ENCODE data around the gene IER5L.

The IER5L gene

GRCh38 chr9:129160712-129161533 is 17.1 kb downstream of the IER5L start:
- DNase-seq = no peak

DNA sequence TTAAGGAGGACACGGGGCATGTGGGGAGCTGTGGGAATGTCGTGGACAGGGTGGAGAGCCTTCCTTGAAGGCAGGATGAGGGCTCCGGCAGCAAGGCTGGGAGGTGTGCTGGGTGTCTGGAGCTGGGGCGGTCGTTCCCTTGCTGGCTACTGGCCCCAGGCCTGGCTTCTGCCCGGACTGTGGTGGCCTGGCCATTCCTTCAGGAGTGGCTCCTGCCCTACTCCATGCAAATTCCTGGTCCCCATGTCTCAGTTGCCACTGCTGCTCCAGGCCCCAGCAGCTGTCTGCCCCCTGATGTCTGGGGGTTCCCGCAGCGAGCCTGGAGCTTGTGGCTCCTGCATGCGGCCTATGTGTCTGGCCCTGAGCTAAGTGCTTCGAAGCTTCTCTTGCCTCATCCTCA is 21.9 kb downstream of the IER5L start:
- no peak for DNase-seq

GRCh38 chr9:129154866-129155477 is 23.1 kb downstream of the IER5L start:
- DNase-seq = no peak

DNA sequence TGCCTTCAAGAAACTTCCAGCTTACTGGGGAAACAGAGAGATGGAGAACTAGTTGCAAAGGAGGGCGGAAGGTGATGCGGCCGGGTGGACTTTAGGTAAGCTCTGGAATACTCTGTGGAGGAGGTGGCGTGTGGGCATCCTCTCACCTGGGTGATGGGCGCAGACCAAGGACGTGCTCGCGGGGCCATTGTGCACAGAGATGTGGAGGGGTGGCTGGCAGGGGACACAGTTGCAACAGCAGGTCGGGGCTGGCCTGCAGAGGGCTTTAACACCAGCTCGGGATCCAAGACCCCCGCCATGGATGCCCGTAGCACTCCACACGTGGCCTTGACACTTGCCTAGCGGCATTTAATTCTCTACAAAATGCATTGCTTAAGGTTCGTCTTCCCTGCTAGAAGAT is 26.6 kb downstream of the IER5L start:
- no peak for DNase-seq

- no peak for DNase-seq
Measured at GRCh38 chr9:129150672-129151211, 27.3 kb downstream of the IER5L start.

DNA sequence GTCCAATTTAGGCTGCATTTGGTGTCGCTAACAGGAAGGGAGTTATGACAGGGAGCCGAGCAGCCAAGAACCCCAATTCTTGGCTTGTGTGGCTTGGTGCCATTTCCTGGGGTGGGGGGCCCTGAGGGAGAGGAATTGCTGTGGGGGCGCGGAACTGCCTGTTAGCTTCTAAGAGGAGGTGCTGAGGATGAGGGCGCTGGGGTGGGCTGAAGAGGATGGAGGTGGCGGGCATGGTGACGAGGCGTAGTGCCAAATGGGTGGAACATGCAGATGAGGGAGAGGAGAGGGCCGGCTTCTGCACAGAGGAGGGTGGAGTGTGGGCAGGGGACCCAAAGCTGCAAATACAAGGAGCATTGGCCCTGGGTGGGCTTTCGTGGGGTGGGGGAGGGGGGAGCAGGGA is 27.9 kb downstream of the IER5L start:
- no peak for DNase-seq

DNA sequence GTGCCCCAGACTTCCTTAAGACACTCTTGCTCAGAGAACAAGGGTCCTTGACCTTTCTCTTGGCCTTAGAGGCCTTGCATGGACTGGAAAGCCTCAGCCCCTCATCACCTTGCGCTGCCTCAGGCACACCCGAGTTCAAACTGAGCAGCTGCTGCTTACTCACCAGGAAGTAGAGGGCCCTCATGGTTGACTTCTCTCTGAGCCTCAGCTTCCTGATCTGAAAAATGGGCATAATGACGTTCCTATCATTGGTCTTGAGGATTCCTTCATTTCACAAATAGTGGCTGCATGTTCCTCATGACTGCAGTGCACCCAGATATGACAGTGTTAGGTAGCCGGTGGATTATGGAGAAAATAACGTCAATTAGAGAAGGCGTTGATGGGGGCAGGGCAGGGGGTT is 28.6 kb downstream of the IER5L start:
- DNase-seq = no peak

GRCh38 chr9:129148463-129149204 is 29.4 kb downstream of the IER5L start:
- no peak for DNase-seq

DNA sequence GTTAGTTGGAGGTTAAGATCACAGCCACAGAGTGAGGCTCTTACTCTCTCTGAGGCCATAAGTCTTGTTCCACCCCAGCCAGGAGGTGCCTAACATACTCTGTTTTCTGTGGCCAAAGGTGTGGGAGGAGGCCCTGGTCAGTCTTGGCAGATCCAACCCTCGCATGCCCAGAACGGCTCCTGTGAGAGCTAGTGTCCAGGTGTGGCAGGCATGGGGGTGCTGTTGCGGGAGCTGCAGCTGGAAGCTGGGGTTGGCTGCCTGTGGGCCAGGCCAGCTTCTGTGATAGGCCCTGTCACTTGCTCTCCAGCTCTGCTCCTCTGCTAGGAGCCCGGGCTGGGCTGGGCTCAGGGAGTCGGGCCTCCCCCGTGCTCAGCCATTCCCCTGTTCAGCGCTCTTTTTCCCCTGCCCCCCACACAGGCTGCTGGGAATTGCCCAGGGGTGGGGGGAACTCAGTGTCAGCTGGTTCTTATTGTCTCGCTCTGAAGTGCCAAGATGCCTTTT is 31.6 kb downstream of the IER5L start:
- no peak for DNase-seq

- no peak for DNase-seq
Measured at GRCh38 chr9:129145841-129146292, 32.2 kb downstream of the IER5L start.

DNA sequence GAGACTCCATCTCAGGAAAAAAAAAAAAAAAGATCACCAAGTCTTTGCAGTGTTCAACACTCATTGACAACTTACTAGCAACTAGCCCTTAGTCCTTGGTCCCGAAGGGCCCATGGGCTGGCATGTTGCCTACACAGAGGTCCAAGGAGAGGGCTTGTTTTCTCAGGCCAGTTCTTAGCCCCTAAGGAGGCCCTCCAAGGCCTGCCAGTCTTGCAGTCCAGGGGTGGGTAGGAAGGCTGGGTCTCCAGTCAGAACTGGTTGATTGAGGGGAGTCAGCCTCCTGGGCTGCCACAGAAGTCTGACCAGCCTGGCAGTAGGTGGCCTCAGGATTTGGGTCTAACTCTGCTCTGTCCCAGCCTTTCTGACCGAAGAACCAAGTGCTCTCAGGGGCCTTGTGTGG is 32.7 kb downstream of the IER5L start:
- no peak for DNase-seq

- peak; percentile 59 for DNase-seq
Measured at GRCh38 chr9:129143031-129143927, 34.8 kb downstream of the IER5L start.

- DNase-seq = no peak
Measured at GRCh38 chr9:129142138-129142935, 35.7 kb downstream of the IER5L start.

DNA sequence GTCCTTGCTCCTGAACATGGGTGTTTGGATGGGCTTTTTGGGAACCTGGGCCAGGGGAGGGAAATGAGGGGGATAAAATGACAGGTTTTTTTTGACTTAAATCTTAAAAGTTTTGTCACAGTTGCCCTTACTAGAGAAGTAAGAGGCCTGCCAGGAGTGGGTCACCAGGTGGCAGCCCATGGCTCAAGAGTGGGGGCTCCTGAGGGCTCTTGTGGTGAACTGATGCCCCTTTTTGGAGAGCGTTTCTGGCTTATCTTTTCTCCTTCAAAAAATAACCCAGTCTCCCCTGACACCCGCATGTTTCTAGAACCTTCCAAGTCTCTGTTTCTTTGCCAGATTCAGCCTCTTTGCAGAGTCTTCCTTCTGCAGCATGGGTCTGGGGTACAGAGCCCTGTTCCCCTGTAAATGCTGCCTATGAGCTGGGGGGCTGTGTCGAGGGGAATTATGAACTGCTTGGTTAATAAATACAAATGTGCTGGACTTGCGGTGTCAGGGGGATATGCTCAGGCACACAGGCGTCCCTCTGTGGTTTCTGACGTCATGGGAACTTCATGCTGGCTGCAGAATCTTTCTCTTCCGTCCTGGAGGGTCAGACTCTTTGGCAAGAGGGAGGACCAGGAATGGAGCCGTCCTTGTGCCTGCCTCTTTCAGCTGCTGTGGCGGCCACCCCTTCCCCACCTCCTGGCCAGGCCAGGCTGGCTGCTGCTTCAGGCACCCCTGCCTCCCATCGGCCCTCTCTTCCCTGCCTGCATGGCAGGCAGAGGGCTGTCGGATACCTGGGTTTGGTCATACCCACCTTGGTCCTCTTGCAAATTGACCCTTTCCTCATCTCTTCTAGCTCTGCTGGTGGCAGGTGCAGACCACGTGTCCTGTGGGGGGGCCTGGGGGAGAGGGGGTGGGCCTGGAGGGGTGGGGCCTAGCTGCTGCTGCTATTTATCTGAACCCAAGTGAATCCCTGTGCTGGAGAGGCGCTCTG is 36.7 kb downstream of the IER5L start:
- DNase-seq = no peak

- DNase-seq = no peak
Measured at GRCh38 chr9:129140397-129141065, 37.5 kb downstream of the IER5L start.

- DNase-seq = peak; percentile 71
Measured at GRCh38 chr9:129139993-129140396, 38.1 kb downstream of the IER5L start.

GRCh38 chr9:129139233-129139992 is 38.6 kb downstream of the IER5L start:
- peak; percentile 63 for DNase-seq

- no peak for DNase-seq
Measured at GRCh38 chr9:129138476-129139232, 39.4 kb downstream of the IER5L start.

All from activated effector memory CD4-positive, alpha-beta T cell treated with Interleukin-2 at 50 U/mL for 16 hours (primary cell).